Naive thymus-derived CD4-positive, alpha-beta T cell (primary cell): ENCODE measurements around the gene RAMP3. TPM values are rescaled to one million over a fixed set of nuclear protein-coding genes. Genes with fewer than 3 reads are reported as not detected.

ENCODE experiments used
- ATAC-seq: fragments of 150-1000 bp; cut with Tn5 transposase; 2 replicates; pipeline ENCODE4 v1.10.0; 2021; ENCODE audit warnings: mild to moderate bottlenecking, moderate library complexity
- CTCF ChIA-PET: fragments of 350-600 bp; sonication (Branson Sonifier 250); formaldehyde crosslinking; loops from one replicate; lab custom pipeline; 2021; ENCODE audit warnings: antibody characterized with exemption; lab: Charles Lee
- POLR2A ChIA-PET: fragments of 350-600 bp; sonication (Branson Sonifier 250); formaldehyde crosslinking; loops from one replicate; lab custom pipeline; 2021; ENCODE audit warnings: antibody characterized with exemption, inconsistent platforms; lab: Charles Lee
- DNase-seq, 9 donors: peaks; one replicate each; pipeline versions ENCODE4 v3.0.0 to v3.0.0-alpha.2; 2020 to 2022; ENCODE audit warnings: mixed read lengths in 1 of 9
- H3K27ac ChIP-seq: one replicate; pipeline ENCODE4 v1.7.0; 2013; ENCODE audit warnings: mild to moderate bottlenecking, low read depth, low read length, moderate library complexity
- H3K27me3 ChIP-seq, 2 donors: one replicate each; pipeline ENCODE4 v1.7.0; 2013; ENCODE audit warnings: low read length in 2 of 2, mild to moderate bottlenecking in 2 of 2, moderate library complexity in 2 of 2; ENCODE audit not compliant: control insufficient read depth in 2 of 2, insufficient read depth in 2 of 2
- H3K36me3 ChIP-seq, 3 experiments: 1 replicate in 2 of 3; 2 replicates in 1 of 3; pipeline ENCODE4 v1.7.0; 2013; ENCODE audit warnings: low read length in 3 of 3, mild to moderate bottlenecking in 3 of 3, moderate library complexity in 1 of 3; ENCODE audit not compliant: insufficient read depth in 3 of 3, control insufficient read depth in 2 of 3
- H3K4me1 ChIP-seq, 2 donors: one replicate each; pipeline ENCODE4 v1.7.0; 2013; ENCODE audit warnings: low read length in 2 of 2, mild to moderate bottlenecking in 2 of 2, moderate library complexity in 1 of 2; ENCODE audit not compliant: control insufficient read depth in 2 of 2, insufficient read depth in 2 of 2
- H3K4me3 ChIP-seq: 2 replicates; pipeline ENCODE4 v1.7.0; 2013; ENCODE audit warnings: mild to moderate bottlenecking, low read length
- H3K9me3 ChIP-seq, 3 experiments: 1 replicate in 2 of 3; 2 replicates in 1 of 3; pipeline ENCODE4 v1.7.0; 2013; ENCODE audit warnings: low read length in 3 of 3; ENCODE audit not compliant: control insufficient read depth in 2 of 3
- H3K27ac Mint-ChIP-seq, 9 donors: one replicate each; pipeline ENCODE4 v1.8.0; 2020 to 2022; ENCODE audit warnings: mixed read lengths in 9 of 9, mild to moderate bottlenecking in 8 of 9, moderate library complexity in 5 of 9, inconsistent platforms in 2 of 9
- H3K27me3 Mint-ChIP-seq, 5 donors: one replicate each; pipeline ENCODE4 v1.8.0; 2021 to 2022; ENCODE audit warnings: mixed read lengths in 5 of 5, mild to moderate bottlenecking in 1 of 5
- H3K36me3 Mint-ChIP-seq, 5 donors: one replicate each; pipeline ENCODE4 v1.8.0; 2020 to 2022; ENCODE audit warnings: mixed read lengths in 5 of 5, mild to moderate bottlenecking in 3 of 5, inconsistent platforms in 1 of 5
- H3K4me1 Mint-ChIP-seq, 7 donors: one replicate each; pipeline ENCODE4 v1.8.0; 2020 to 2022; ENCODE audit warnings: mixed read lengths in 7 of 7, mild to moderate bottlenecking in 3 of 7, inconsistent platforms in 1 of 7
- H3K4me3 Mint-ChIP-seq, 10 donors: one replicate each; pipeline ENCODE4 v1.8.0; 2020 to 2022; ENCODE audit warnings: mild to moderate bottlenecking in 10 of 10, mixed read lengths in 10 of 10, moderate library complexity in 6 of 10, inconsistent platforms in 2 of 10
- H3K9me3 Mint-ChIP-seq, 11 donors: one replicate each; pipeline ENCODE4 v1.8.0; 2020 to 2022; ENCODE audit warnings: mixed read lengths in 11 of 11, mild to moderate bottlenecking in 4 of 11, inconsistent platforms in 1 of 11, moderate library complexity in 1 of 11
- intact Hi-C, 2 donors: fragments of 100-400 bp; cut with micrococcal nuclease; formaldehyde crosslinking; loops; one replicate each; pipeline ENCODE4 v1.15.1; 2023
- polyA plus RNA-seq, 2 donors: library from polyadenylated mRNA; unstranded; fragments of 300-500 nt; fragmentation: Illumina TruSeq; gene quantifications; one replicate each; pipeline ENCODE4 v1.2.3, GENCODE V29; 2021
- total RNA-seq, 6 experiments: library from RNA in 5 of 6; stranded (reverse) in 5 of 6; gene quantifications; 1 replicate in 5 of 6; 2 replicates in 1 of 6; pipeline ENCODE4 v1.2.3 and lab custom pipeline; 2021 to 2026

RAMP3 gene
- total and polyA plus RNA-seq, 7 experiments from 2014 or later, result 0.39 TPM; not detected in 6

DNA sequence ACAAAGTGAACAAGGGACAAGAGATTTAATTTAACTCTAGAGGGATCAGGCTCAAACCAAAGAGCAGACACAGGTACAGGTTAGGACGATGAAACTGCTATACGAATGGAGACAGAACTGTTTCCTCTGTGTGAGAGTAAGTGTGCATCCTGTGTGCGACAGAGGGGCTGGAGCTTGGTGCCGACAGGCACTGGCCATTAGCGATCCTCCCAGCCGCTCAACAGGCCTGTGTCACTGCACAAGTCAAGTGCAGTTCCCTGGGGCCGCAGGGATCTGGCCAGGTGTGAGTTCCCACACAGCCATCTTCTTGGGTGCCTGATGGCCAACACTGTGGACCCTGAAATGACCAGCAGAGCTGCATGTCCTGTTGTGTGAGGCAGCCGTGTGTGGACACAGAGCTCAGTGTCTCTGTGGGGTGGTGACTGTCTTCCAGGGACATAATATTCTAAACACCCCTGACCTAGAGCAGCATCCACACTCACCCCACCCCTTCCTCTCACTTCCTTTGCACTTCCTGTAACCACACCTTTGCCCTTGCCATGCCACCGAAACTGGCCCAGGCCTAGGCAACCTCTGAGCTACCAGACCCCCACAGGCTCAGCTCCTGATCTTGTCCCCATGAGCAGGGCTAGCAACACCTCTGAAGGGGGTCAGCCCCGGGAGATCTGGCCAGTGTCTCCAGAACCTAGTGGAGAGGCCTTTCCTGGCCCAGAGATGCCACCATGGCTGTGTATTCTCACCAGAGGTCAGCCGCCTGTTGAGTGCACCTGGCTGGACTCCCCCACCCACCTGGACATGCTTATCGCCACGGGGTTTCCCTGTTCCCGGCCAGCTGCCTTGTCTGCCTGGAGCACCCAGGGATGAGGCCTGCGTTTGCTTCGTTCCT lies 34.4 kb upstream of the RAMP3 start:
- Histone ChIP-seq H3K4me1 (peaks cover 14 to 17% of the 10 kb centered on the region in 2 donors), H3K9me3 (no peaks in the 10 kb centered on the region), H3K27ac (peak overlapping the region; percentile 28), H3K27me3 (peaks cover 0 to 3% of the 10 kb centered on the region in 2 donors), H3K4me3 (peak overlapping the region; percentile 28), H3K36me3 (no peaks in the 10 kb centered on the region)
- intact Hi-C loops, result no loop called here
- ATAC-seq, result peak; percentile 36
- H3K27me3 Mint-ChIP-seq, result peaks cover 0 to 5% (median 0%) of the 10 kb centered on the region in 5 donors
- CTCF ChIA-PET, result interaction anchor here (0.6 to 3.3 kb wide), 4 partner anchors 12 to 546 kb away, joined by 3 to 13 read pairs (median 4); no protein-coding TSS in a partner anchor
- no peaks in the 10 kb centered on the region for H3K9me3 Mint-ChIP-seq
- H3K4me1 Mint-ChIP-seq, result peaks cover 8 to 20% (median 16%) of the 10 kb centered on the region in 7 donors
- POLR2A ChIA-PET, result interaction anchor here (0.8 to 2.7 kb wide), 3 partner anchors 10 to 238 kb away, joined by 3 to 14 read pairs (median 3); partner anchors contain the start of genes PURB and TBRG4
- H3K36me3 Mint-ChIP-seq, result peaks cover 0 to 1% (median 0%) of the 10 kb centered on the region in 5 donors
- peak overlapping the region in 9 of 10 donors; percentile 32 to 84 (median 65) for H3K4me3 Mint-ChIP-seq
- peak overlapping the region; percentile 14 to 95 (median 75) for H3K27ac Mint-ChIP-seq
- peak in 1 of 9 donors; percentile 7 for DNase-seq

DNA sequence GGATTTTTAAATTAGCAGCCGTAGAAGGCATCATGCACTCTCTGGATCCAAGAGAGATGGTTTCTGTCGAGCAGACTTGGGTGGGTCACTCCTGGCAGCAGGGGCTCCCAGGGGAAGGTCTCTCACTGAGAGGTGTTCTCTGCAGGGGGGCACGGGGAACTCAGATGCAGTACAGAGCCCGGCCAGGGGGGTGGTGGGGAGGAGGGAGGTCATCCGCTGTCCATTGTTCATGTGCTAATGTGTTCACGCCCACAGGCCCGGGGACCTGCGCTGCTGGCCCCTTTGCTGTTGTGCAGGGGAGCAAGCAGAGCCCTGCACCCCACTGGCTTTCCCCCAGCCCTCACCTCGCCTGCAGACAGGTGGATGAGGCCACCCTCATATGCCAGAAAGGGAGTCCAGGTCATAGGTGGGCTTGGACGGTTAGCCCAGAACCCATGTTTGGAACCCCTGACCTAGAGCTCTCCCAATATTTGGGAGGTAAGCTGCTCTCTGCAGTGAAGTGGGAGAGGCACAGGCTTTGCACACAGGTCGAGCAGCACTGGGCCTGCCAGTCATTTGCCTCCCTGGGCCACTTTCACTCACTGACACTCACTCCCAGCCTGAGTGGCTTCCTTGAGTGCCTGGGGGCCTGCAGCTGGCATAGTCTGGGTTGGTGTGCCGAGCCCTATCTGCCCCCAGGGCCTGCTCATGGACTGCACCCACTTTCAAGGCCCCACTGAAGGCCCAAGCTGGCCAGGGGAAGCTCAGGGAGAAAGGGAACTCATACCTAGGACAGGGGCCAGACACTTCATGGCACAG lies 33.5 kb upstream of the RAMP3 start:
- no peaks in the 10 kb centered on the region for H3K36me3 ChIP-seq
- Mint-ChIP-seq H3K36me3 (peaks cover 0 to 1% (median 0%) of the 10 kb centered on the region in 5 donors), H3K4me3 (no peak overlapping the region), H3K9me3 (no peaks in the 10 kb centered on the region), H3K4me1 (peaks cover 8 to 17% (median 15%) of the 10 kb centered on the region in 7 donors), H3K27ac (peak overlapping the region in 3 of 9 donors; percentile 55 to 95 (median 63)), H3K27me3 (peaks cover 0 to 5% (median 0%) of the 10 kb centered on the region in 5 donors)
- H3K27ac ChIP-seq, result no peak overlapping the region
- DNase-seq (no peak), ATAC-seq (no peak)
- H3K4me1 ChIP-seq, result peaks cover 14 to 17% of the 10 kb centered on the region in 2 donors
- POLR2A ChIA-PET, result interaction anchor here (1.2 to 2.7 kb wide), 2 partner anchors 11 to 13 kb away, joined by 3 to 14 read pairs; partner anchors contain the start of gene TBRG4
- H3K27me3 ChIP-seq, result no peaks in the 10 kb centered on the region
- H3K9me3 ChIP-seq, result no peaks in the 10 kb centered on the region
- intact Hi-C loops, result no loop called here
- CTCF ChIA-PET, result interaction anchor here (0.5 to 3.3 kb wide), 4 partner anchors 11 to 267 kb away, joined by 3 to 13 read pairs (median 4); no protein-coding TSS in a partner anchor
- H3K4me3 ChIP-seq, result no peak overlapping the region

- ChIA-PET CTCF (interaction anchor here (0.7 to 3.3 kb wide), 2 partner anchors 10 to 151 kb away, joined by 3 to 13 read pairs; no protein-coding TSS in a partner anchor), POLR2A (interaction anchor here (1.2 kb wide), 1 partner anchor 13 kb away, joined by 3 read pairs; the partner anchor contains the start of gene TBRG4)
- Histone ChIP-seq H3K27me3 (no peaks in the 10 kb centered on the region), H3K27ac (no peak overlapping the region), H3K36me3 (no peaks in the 10 kb centered on the region), H3K4me3 (no peak overlapping the region), H3K9me3 (no peaks in the 10 kb centered on the region), H3K4me1 (peaks cover 14 to 17% of the 10 kb centered on the region in 2 donors)
- Mint-ChIP-seq H3K27me3 (no peaks in the 10 kb centered on the region), H3K4me1 (peaks cover 8 to 17% (median 15%) of the 10 kb centered on the region in 7 donors), H3K4me3 (no peak overlapping the region), H3K27ac (peak overlapping the region in 3 of 9 donors; percentile 24 to 78 (median 48)), H3K36me3 (peaks cover 0 to 1% (median 0%) of the 10 kb centered on the region in 5 donors), H3K9me3 (no peaks in the 10 kb centered on the region)
- intact Hi-C loops, result no loop called here
- ATAC-seq, result no peak
- no peak for DNase-seq
Observed at GRCh38 chr7:45125193-45125904, 32.2 kb upstream of the RAMP3 start.

DNA sequence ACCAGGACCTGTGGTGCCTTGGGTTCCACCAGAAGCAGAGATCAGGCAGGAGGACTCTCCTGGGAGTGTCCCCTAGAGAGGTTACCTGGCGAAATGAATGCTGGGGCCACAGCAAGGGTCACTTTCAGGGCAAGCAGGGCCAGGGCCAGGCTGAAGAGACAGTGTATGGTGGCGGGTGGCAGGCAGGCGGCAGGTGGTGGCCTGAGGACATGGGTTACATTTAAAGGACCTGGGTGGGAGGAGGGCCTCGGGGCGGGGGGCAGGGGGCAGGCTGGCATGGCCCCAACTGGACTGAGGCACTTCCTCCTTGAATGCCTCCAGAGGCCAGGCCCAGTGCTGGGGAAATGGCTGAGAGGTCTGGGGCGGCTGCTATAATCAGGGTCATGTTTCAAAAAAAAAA lies 31.4 kb upstream of the RAMP3 start:
- Histone ChIP-seq H3K9me3 (no peaks in the 10 kb centered on the region), H3K27ac (no peak overlapping the region), H3K4me1 (peaks cover 14 to 17% of the 10 kb centered on the region in 2 donors), H3K4me3 (no peak overlapping the region), H3K36me3 (no peaks in the 10 kb centered on the region), H3K27me3 (no peaks in the 10 kb centered on the region)
- Mint-ChIP-seq H3K4me3 (no peak overlapping the region), H3K36me3 (peaks cover 0 to 1% (median 0%) of the 10 kb centered on the region in 5 donors), H3K27me3 (no peaks in the 10 kb centered on the region), H3K27ac (peak overlapping the region in 1 of 9 donors; percentile 65), H3K4me1 (peaks cover 8 to 17% (median 15%) of the 10 kb centered on the region in 7 donors), H3K9me3 (no peaks in the 10 kb centered on the region)
- no peak for DNase-seq
- intact Hi-C loops, result no loop called here
- ATAC-seq, result no peak
- ChIA-PET CTCF (interaction anchor here (3.3 kb wide), 1 partner anchor 9 kb away, joined by 13 read pairs; no protein-coding TSS in a partner anchor), POLR2A (interaction anchor here (1.2 kb wide), 1 partner anchor 14 kb away, joined by 3 read pairs; the partner anchor contains the start of gene TBRG4)

- no peak overlapping the region for H3K4me3 Mint-ChIP-seq
- DNase-seq (no peak), ATAC-seq (no peak)
- H3K9me3 Mint-ChIP-seq, result no peaks in the 10 kb centered on the region
- no peak overlapping the region for H3K4me3 ChIP-seq
- no peaks in the 10 kb centered on the region for H3K27me3 Mint-ChIP-seq
- no peaks in the 10 kb centered on the region for H3K9me3 ChIP-seq
- no peaks in the 10 kb centered on the region for H3K36me3 ChIP-seq
- no peak overlapping the region for H3K27ac Mint-ChIP-seq
- peaks cover 8 to 17% (median 15%) of the 10 kb centered on the region in 7 donors for H3K4me1 Mint-ChIP-seq
- intact Hi-C loops, result no loop called here
- ChIA-PET CTCF (no interaction called here), POLR2A (no interaction called here)
- H3K27ac ChIP-seq, result no peak overlapping the region
- no peaks in the 10 kb centered on the region for H3K27me3 ChIP-seq
- H3K36me3 Mint-ChIP-seq, result peaks cover 0 to 1% (median 0%) of the 10 kb centered on the region in 5 donors
- H3K4me1 ChIP-seq, result peaks cover 14 to 17% of the 10 kb centered on the region in 2 donors
Observed at GRCh38 chr7:45126920-45127319, 30.7 kb upstream of the RAMP3 start.
